GM12892 (cell line): ENCODE data around the gene RPS29.
"Not testable (repeated sequence)": the region's sequence is repeated elsewhere in the genome, so short reads cannot be mapped to it uniquely, and the experiment has no call there.

Experiments used
- POLR2A ChIP-seq: IDR thresholded peaks from 2 replicates; pipeline ENCODE4 v1.6.1; 2011; ENCODE audit warnings: low read depth, low read length, control low read depth
- POLR2AphosphoS5 ChIP-seq: IDR thresholded peaks from 2 replicates; pipeline ENCODE4 v1.6.1; 2011; ENCODE audit warnings: low read depth, low read length, control low read depth
- TAF1 ChIP-seq: IDR thresholded peaks from 2 replicates; pipeline ENCODE4 v1.6.1; 2011; ENCODE audit warnings: low read depth, mild to moderate bottlenecking, control low read depth, low read length, borderline replicate concordance

DNA sequence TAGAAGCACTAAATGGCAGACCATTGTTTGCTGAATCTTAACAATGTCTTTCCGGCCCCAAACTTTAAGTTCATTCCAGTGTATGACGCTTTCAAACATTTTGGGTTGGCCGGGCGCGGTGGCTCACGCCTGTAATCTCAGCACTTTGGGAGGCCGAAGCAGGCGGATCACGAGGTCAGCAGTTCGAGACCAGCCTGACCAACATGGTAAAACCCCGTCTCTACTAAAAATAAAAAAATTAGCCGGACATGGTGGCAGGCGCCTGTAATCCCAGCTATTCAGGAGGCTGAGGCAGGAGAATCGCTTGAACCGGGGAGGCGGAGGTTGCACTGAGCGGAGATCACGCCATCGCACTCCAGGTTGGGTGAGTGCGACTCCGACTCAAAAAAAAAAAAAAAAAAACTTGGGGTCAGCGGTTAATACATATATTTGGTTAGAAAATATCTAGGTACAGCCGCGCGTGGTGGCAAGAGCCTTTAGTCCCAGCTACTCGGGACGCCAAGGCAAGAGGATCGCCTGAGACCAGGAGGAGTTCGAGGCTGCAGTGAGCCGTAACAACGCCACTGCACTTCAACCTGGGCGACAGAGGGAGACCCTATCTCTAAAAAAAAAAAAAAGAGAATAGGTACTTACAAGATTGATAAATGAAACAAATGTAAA, 1.1 kb downstream of the RPS29 start:
- not testable (repeated sequence) for TF ChIP-seq POLR2AphosphoS5, POLR2A, TAF1
